HEK293T (cell line): ENCODE results near the gene CDH13.

Experiments used
- ARNT ChIP-seq: fragments of 450-650 bp; IDR thresholded peaks from 2 replicates; pipeline ENCODE4 v1.6.1; 2017; ENCODE audit warnings: mild to moderate bottlenecking
- BHLHE40 ChIP-seq: fragments of 450-650 bp; IDR thresholded peaks from 2 replicates; pipeline ENCODE4 v1.6.1; 2016; ENCODE audit warnings: mild to moderate bottlenecking, moderate library complexity, borderline replicate concordance
- CTBP1 ChIP-seq: fragments of 450-650 bp; IDR thresholded peaks from 2 replicates; pipeline ENCODE4 v1.6.1; 2016; ENCODE audit warnings: borderline replicate concordance
- ELF4 ChIP-seq: fragments of 450-650 bp; IDR thresholded peaks from 2 replicates; pipeline ENCODE4 v1.6.1; 2017; ENCODE audit warnings: antibody characterized with exemption
- FOXM1 ChIP-seq: fragments of 450-650 bp; IDR thresholded peaks from 2 replicates; pipeline ENCODE4 v1.6.1; 2017; ENCODE audit warnings: mild to moderate bottlenecking, borderline replicate concordance
- L3MBTL2 ChIP-seq: fragments of 450-650 bp; conservative IDR thresholded peaks from 2 replicates; pipeline ENCODE4 v1.6.1; 2016; ENCODE audit warnings: mild to moderate bottlenecking
- LEF1 ChIP-seq: fragments of 450-650 bp; IDR thresholded peaks from 2 replicates; pipeline ENCODE4 v1.6.1; 2017; ENCODE audit warnings: mild to moderate bottlenecking, borderline replicate concordance
- SUZ12 ChIP-seq: fragments of 450-650 bp; IDR thresholded peaks from 2 replicates; pipeline ENCODE4 v1.6.1; 2016; ENCODE audit warnings: mild to moderate bottlenecking
- TARDBP ChIP-seq: fragments of 450-650 bp; IDR thresholded peaks from 2 replicates; pipeline ENCODE4 v1.6.1; 2016
- ZNF384 ChIP-seq: fragments of 450-650 bp; IDR thresholded peaks from 2 replicates; pipeline ENCODE4 v1.6.1; 2016

DNA sequence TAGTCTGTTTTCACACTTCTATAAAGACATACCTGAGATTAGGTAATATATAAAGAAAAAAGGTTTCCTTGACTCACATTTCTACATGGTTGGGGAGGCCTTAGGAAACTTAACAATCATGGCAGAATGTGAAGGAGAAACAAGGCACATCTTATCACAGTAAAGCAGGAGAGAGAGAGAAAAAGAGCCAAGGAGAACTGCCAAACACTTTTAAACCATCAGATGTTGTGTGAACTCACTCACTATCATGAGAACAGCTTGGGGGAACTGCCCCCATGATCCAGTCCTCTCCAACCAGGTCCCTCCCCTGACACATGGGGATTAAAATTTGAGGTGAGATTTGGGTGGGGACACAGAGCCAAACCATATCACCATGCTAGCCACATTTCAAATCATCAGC lies 547.9 kb downstream of the CDH13 start:
- no peak for TF ChIP-seq FOXM1
- TF ChIP-seq SUZ12, result no peak
- no peak for TF ChIP-seq ELF4
- TF ChIP-seq BHLHE40, result no peak
- no peak for TF ChIP-seq ARNT
- no peak for TF ChIP-seq LEF1
- no peak for TF ChIP-seq CTBP1
- TF ChIP-seq ZNF384, result no peak
- TF ChIP-seq TARDBP, result no peak
- TF ChIP-seq L3MBTL2, result no peak
